ENCODE measurements around the gene ST8SIA3.
"Not testable (repeated sequence)": the region's sequence is repeated elsewhere in the genome, so short reads cannot be mapped to it uniquely, and the experiment has no call there.

Gene ST8SIA3

DNA sequence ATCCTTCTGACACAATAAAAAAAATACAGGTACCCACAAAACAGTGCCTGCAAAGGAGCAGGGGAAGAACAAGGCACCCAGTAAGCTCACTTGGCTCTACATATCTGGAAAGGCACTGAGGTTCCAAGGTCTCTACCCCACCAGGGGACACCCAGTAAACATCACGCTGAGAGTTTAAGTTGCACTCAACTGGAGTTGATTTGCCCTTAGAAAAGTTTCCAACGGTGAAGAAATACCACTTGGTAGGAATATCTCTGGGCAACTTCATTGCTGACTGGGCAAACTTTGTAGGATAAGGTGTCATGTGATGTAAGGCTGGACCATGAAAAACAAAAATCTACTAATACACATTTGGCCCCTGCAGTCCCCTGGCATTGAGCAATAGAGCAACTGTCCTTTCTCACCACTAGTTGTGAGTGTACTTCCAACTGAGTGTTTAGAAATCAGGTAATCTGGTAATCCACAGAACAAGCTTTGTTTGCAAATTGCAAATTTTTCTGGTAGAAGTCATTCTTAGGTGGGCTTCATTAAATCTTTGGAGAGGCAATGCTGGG is 14.2 kb downstream of the ST8SIA3 start:
- DNase-seq = no peak

DNA sequence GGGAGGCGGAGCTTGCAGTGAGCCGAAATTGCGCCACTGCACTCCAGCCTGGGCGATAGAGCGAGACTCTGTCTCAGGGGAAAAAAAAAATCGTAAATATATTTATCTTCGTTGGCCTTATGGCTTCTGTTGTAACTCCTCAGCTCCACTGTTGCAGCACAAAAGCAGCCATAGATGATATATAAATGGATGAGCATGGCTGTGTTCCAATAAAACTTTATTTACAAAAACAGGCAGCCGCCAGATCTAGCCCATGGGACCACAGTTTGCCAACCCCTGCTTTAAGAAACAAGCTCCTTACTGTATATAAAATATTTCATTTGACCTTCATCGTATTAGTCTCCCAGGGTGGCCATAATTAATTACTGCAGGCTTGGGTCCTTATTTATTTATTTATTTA is 20.1 kb downstream of the ST8SIA3 start:
- DNase-seq = no peak

DNA sequence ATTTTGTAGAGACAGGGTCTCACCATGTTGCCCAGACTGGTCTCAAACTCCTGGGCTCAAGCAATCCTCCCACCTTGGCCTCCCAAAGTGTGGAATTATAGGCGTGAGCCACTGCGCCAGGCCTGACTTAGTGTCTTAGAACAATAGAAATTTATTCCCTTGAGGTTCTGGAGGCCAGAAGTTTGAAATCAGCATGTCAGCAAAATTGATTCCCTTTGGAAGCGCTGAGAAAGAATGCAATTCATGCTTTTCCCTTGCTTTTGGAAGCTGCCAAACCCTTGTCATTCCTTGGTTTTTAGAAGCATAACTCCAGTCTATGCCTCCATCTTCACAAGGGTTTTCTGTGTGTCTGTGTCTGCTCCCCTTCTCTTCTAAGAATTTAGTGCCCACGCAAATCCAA is 20.7 kb downstream of the ST8SIA3 start:
- DNase-seq = no peak

DNA sequence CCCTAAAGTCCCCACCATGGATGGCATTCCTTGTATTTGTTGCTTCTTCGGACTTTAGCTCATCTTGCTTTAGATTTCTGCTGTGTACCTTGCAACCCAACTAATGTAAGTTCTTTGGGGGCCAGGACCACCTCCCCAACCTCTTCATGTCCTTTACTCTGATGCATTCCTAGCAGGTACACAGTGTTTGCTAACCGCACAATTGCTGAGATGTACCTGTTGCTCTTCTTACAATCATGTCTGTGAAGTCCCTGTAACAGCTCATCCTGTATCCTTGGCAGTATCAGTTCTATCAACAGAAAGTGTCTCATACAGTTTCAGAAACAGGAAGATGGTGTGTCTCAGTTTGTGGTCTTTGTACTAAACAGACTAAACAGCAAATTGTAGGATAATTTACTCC is 24.1 kb downstream of the ST8SIA3 start:
- no peak for DNase-seq

DNA sequence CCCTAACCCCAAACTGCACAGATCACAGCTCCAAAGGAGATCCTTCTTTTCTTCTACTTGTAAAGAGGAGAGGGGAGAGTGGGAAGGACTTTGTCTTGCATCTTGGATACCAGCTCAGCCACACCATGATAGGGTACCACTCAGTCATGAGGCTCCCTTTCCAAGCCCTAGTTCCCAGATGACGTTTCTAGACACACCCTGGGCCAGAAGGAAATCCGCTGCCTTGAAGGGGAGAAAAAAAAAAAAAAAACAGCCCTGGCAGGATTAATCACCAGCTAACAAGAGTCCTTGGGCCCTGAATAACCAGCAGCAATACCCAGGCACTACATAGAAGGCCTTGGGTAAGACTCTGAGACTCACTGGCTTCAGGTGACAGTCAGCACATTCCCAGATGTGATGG is 36.9 kb downstream of the ST8SIA3 start:
- no peak for DNase-seq

DNA sequence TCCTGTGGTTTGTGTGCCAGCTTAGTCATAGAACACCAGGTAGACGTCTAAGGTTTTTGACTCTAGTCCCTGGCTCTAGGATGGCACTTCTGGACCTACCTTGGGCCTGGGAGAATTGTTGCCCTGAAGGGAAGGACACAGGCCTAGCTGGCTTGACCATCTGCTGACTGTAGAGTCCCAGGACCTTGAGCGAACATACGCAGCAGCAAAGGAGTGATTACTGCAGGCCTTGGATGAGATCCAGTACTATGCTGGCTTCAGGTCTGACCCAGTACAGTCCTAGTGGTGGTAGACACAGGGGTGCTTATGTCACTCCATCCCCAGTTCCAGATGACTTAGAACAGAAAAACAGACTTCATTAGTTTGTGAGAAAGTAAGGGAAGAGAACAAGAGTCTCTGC is 37.7 kb downstream of the ST8SIA3 start:
- no peak for DNase-seq

DNA sequence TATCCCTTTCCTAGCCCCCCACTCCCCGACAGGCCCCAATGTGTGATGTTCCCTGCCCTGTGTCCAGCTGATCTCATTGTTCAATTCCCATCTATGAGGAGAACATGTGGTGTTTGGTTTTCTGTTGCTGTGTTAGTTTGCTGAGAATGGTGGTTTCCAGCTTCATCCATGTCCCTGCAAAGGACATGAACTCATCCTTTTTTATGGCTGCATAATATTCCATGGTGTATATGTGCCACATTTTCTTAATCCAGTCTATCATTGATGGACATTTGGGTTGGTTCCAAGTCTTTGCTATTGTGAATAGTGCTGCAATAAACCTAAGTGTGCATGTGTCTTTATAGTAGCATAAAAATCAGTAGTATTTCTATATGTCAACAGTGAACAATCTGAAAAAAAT is 42.4 kb downstream of the ST8SIA3 start:
- DNase-seq = not testable (repeated sequence)

DNA sequence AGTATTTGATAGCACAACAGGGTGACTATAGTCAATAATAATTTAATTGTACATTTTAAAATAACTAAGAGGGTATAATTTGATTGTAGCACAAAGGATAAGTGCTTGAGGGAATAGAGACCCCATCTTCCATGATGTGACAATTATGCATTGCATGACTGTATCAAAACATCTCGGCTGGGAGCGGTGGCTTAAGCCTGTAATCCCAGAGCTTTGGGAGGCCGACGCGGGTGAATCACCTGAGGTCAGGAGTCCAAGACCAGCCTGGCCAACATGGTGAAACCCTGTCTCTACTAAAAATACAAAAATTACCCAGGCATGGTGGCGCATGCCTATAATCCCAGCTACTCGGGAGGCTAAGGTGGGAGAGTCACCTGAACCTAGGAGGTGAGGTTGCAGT is 44.5 kb downstream of the ST8SIA3 start:
- not testable (repeated sequence) for DNase-seq

DNA sequence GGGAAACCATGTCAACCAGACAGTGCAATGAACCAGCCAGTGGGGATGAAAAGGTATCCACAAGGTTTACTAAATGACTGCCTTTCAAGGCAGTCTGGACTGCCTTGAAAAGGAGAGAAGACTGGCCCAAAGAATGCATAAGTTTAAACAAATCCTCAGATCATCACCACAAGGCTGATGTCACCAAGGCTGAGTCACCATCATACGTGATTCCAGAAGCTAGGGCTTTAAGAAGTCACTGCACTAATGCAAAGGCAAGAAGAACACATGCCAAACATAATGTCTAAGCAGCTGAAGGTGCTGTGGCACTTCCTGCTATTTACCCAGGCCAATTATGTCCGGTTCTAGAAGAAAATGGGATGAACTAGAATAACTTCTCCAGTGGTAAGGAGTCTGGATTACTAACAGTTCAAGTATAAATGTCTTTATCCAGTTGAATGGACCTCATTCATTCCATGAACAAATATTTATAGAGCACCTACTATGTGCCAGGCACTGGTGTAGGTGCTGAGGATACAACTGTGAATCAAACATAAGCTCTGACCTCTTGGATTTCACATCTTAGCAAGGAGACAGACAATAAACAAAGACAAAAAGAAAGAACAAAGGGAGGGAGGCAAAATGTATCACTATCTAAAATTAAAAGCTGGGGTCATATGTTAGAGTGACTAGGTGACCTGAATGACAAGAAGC is 45.2 kb downstream of the ST8SIA3 start:
- DNase-seq = no peak

DNA sequence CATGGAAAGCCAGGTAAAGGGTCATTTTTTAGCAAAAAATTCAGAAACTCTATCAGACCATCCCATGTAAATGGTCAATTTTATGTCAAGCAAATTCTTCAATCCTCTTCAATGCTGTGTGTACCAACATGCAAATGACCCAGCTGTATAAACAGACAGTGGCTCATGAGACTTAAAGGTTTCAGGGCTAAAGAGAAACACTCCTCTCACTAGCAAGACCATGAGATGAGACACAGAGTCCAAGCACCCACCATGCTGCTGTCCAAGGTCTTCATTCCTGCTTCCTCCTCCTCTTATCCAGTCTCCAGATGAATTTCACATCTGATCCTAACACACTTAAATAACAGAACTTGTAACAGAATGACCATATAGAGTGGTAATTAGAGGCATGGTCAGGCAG is 52.0 kb downstream of the ST8SIA3 start:
- no peak for DNase-seq

DNA sequence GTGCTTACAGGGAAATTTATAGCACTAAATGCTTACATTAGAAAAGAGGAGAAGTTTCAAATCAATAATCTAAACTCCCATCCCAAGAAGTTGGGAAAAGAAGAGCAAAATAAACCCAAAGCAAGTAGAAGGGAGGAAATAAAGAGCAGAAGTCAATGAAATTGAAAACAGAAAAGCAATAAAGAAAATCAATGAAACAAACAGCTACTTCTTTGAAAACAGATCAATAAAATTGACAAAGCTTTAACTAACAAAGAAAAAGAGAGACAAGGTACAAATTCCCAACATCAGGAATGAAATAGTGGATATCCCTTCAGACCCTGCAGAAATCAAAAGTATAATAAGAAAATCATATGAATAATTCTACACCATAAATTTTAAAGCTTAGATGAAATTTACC is 57.3 kb downstream of the ST8SIA3 start:
- DNase-seq = no peak

DNA sequence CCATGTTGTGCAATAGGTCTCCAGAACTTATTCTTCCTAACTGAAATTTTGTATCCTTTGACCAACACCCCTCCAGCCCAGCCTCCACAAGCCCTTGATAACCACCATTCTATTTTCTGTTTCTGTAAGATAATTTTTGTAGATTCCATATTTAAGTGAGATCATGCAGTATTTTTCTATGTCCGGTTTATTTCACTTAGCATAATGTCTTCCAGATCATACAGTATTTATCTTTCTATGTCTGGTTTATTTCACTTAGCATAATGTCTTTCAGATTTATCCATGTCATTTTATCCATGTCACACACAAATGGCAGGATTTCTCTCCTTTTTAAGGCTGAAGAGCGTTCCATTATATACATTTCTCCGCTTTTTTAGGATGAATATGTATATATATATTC is 58.4 kb downstream of the ST8SIA3 start:
- no peak for DNase-seq

DNA sequence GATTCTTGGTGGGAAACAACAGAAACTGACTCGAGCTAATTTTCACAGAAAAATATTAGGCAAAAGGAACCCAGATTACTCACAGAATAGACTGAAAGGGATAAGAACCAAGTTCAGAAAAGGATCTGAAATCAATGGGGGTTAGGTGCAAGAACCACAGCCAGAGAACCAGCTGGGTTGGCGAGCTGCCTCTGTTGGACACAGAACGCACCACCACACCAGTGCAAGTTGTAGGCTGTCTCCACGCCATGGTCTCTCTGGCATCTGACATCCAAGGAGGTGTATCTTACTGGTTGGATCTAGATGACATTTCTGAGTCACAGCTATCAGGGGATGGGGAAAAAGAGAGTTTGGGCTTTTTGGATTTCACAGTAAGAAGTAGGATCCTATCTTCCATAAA is 64.2 kb downstream of the ST8SIA3 start:
- DNase-seq = no peak

Data from activated T-cell treated with anti-CD3 and anti-CD28 coated beads for 4 hours (primary cell).